HG03025 (cell line): ENCODE results near the gene ENPP7.

Experiments used
- ATAC-seq: cut with Tn5 transposase; IDR thresholded peaks from one replicate; pipeline ENCODE4 v1.9.1; 2021; ENCODE audit warnings: mild to moderate bottlenecking, moderate library complexity; ENCODE audit not compliant: unreplicated experiment, low FRiP score

Gene ENPP7

DNA sequence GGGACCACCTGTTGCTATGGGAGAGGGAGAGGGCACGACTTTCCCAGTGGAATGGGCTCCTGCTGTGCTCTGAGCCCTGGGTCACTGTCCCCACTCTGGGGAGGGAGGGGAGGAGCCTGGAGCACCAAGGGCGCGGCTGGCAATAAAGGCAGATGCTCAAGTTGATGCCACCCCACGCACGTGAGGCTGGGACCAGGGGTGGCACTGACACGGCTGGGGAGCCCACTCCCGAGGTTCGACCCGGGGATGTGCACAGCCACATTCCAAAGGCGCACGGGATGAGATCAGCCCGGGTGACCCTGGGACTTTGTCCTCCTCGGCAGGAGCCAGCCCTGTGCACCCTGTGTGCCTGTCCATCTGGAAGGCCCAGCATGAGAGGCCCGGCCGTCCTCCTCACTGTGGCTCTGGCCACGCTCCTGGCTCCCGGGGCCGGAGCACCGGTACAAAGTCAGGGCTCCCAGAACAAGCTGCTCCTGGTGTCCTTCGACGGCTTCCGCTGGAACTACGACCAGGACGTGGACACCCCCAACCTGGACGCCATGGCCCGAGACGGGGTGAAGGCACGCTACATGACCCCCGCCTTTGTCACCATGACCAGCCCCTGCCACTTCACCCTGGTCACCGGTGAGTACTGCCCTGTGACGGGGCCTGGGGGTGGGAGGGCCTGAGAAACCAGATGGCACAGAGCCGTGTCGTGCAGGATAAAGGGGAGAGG, at the start of gene ENPP7:
TSS of gene ENPP7 (plus strand) at position 175 of the 715 bp plus-strand sequence. CDS start at position 372, 197 bp downstream.
- no peak for ATAC-seq

- no peak for ATAC-seq
Observed at GRCh38 chr17:79681101-79681621, 49.6 kb upstream of the ENPP7 start.

DNA sequence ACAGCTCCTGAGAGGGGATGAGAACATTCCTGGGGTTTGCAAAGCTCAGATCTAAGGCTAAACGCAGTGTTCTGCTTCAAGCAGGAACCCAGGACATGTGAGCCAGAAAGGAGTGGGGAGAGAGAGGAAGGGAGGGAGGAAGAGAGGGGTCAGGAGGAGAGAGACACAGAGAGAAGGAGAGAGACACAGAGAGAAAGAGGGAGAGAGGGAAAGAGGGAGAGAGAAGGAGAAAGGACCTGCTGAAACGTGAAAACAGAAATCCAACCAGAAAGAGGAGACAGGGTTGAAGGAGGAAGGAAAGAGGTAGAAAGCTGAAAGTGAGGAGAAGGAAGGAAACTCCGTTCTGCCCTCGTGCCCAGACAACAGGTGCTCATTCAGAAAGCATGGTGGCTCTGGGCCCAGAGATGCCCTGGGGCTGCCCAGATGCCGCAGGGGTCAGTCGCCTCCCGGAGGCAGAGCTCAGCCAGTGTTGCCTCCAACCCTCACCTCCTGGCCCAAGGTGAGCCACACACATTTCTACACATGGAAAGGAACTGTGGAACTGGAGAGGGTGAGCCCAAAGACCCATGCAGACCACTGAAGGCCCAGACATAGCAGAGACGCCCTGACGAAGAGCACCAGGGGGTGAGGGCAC, 49.0 kb upstream of the ENPP7 start:
- ATAC-seq = no peak

DNA sequence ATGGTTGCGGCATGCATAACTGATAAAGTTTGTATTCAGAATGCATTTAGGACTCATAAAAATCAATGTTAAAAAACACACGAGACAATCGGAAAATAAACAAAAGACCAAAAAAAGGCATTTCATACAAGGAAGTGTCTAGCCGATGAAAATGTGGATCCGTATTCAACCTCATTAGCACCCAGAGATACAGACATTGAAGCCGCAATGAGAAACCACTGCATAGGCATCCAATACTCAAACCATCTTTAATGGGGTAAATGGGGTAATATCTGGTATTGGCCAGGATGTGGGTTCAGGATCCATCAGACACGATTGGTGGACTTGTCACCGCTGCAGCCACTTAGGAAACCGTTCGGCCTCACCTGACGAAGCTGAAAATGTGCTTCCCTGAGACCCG, 47.4 kb upstream of the ENPP7 start:
- ATAC-seq = no peak

- ATAC-seq = no peak
Observed at GRCh38 chr17:79684132-79684985, 46.4 kb upstream of the ENPP7 start.

DNA sequence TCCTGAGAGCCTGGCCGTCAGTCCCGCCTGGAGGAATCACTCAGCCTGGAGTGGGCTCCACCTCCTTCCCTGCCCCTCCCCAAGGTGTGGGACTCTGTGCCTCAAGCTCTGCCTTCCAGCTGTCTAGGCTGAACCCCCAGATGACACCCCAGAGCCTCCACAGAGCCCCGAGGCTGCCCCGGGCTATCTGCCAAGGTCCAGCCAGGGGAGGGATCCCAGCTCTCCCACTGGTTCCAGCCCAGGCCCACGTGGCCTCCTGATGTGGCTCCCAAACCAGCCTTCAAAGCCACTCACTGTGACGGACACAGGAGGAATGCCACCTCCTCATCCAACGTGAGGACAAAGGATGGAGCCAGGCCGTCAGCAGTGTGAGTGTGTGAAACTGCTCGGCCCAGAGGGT, 45.6 kb upstream of the ENPP7 start:
- ATAC-seq = no peak

DNA sequence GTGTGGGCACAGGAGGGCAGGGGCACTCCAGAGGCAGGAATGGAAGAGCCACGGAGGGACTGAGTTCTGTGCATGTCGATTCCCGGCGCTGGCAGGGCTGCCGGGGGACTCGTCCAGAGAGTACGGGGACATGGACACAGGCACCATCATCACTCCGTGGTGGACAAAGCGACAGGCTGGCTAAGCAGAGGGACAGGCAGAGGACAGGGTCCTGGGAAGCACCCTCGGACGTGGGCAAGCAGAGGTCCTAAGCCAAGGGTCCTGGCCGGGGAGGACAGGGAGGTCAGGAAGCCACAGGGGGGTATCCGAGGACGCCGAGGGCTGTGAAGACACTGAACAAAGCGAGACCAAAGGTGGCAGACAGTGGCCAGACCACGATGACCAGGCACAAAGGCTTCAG, 44.3 kb upstream of the ENPP7 start:
- ATAC-seq = no peak

- no peak for ATAC-seq
Observed at GRCh38 chr17:79690466-79690865, 40.3 kb upstream of the ENPP7 start.

- ATAC-seq = no peak
Observed at GRCh38 chr17:79690988-79691836, 39.5 kb upstream of the ENPP7 start.

- no peak for ATAC-seq
Observed at GRCh38 chr17:79691931-79692330, 38.8 kb upstream of the ENPP7 start.

GRCh38 chr17:79693419-79693818, 37.3 kb upstream of the ENPP7 start:
- ATAC-seq = no peak

DNA sequence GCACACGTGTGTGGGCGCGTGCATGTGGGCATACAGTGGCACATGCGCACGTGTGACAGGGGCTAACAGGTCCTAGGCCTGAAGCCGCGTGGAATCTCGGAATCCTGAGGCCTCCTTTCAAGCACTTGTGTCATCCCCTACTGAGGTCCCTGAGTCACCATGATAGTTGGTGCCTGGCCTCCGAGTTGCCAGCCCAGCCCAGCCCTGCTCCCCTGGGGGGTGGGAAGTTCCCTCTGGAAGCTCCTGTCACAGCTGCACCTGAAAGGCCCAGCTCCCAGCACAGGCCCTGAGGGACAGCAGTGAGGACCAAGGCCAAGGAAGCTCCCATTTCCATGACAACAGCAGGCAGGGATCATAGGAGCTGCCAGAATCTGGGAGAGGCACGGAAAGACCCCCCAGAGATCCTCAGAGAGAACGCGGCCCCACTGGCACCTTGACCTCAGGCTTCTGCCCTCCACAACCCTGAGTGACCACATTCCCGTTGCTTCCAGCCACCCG, 35.4 kb upstream of the ENPP7 start:
- no peak for ATAC-seq

DNA sequence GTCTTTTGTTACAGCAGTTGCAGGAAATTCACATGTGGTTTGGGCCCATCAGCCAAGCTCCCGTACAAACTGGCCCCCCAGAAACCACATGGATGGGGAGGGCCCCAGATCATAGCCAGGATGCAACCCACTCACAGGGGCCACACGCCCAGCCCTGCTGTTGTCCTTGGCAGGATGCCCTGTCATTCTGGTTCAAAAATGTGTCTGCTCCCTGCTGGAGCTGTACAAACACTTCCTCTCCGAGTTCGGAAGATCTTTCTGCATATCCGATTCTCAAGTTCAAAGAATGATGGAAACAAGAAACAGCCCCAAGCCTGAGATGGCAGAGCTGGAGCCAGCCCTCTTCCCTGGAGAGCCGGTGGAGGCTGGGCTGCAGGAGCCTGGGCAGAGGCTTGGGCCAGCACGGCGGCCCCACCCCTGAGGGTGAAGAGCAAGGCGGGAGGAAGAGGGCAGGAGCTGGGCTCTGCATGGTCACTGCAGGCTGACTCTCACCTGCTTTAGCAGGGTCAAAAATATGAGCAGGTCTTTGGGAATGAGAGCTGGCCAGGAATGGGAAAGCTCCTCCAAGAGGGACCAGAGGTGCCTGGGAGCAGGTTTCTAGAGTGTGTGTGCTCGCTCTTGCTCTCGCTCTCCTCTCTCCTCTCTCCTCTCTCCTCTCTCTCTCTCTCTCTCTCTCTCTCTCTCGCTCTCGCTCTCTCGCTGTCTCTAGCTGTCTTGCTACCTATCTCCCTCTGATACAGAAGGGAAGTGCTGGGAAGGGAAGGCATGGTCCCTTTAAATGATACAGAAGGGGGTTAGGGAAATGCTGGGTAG, 34.7 kb upstream of the ENPP7 start:
- no peak for ATAC-seq

- no peak for ATAC-seq
Observed at GRCh38 chr17:79696610-79696982, 34.1 kb upstream of the ENPP7 start.

DNA sequence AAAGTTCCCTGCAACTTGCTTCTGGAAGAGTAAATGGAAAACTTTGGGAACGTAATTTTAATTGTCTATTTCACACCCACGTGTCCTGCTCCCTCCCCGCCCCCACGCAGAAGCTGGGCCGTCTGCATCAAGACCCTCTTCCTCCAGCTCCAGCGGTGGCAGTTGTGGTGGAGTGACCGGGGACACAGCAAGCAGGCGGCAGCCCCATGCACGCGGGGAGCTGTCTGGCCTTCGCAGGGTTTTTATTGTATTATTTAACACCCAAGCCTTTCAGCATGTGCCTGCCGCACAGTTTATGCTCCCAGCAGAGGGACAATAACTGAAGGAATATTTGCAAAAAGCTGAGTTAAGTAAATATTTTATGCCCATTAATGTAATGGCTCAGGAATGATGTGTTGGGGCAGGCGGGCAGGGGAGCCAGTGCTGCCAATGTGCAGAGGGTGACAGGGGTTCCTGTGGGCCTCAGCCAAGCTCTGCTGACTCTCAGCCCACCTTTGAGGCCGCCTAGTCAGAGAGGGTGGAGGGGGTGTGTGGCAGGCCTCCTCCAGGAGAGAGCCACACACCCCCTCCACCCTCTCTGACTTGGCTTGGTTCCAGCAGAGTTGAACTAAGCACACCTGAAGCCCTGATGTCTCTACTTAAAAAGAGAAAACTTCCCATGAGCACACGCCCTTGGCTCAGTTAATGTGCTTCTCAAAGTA, 32.4 kb upstream of the ENPP7 start:
- ATAC-seq = no peak

DNA sequence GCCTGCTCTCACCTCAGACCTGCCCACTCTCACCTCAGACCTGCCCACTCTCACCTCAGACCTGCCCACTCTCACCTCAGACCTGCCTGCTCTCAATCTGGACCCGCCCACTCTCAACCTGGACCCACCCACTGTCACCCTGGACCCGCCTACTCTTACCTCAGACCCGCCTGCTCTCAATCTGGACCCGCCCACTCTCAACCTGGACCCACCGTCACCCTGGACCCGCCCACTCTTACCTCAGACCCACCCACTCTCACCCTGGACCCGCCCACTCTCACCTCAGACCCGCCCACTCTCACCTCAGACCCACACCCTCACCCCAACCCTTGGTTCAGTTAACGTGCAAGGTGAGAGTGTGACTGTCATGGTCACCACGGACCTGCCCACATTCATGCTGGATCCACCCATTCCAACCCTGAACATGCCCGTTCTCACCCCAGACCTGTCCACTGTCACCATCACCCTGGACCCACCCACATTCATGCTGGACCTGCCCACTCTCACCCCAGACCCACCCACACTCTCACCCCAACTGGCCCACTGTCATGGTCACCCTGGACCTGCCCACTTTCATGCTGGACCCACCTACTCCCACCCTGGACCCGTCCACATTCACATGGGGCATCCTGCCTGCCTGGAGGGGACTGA, 31.2 kb upstream of the ENPP7 start:
- no peak for ATAC-seq

DNA sequence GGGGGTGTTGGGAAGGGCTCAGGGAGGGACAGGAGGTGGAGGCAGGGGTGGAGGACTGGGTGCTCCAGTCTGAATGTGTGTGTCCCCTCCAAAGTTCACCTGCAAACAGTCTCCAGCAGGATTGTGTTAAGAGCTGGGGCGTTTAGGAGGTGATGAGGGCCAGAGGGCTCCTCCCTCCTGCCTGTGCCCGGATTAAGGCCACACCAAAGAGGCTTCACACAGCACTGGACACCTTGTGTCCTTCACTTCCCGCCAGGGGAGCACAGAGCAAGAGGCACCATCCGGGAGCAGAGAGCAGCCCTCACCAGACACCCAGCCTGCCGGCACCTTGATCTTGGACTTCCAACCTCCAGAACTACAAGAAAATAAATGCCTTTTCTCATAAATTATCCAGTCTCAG, 30.2 kb upstream of the ENPP7 start:
- ATAC-seq = no peak

GRCh38 chr17:79702034-79702433, 28.7 kb upstream of the ENPP7 start:
- no peak for ATAC-seq
